GM12872 (cell line): ENCODE measurements around the gene SH3PXD2B.
A peak's percentile ranks its signal among the peaks of the same experiment; 100 is the strongest.

Experiments
- TF ChIP-seq, protein P1 (sequence below): IDR thresholded peaks from 3 replicates; pipeline ENCODE4 v1.5.1; 2011; ENCODE audit warnings: low read depth, mild to moderate bottlenecking, low read length, moderate library complexity; ENCODE audit not compliant: insufficient read depth

SH3PXD2B gene

DNA sequence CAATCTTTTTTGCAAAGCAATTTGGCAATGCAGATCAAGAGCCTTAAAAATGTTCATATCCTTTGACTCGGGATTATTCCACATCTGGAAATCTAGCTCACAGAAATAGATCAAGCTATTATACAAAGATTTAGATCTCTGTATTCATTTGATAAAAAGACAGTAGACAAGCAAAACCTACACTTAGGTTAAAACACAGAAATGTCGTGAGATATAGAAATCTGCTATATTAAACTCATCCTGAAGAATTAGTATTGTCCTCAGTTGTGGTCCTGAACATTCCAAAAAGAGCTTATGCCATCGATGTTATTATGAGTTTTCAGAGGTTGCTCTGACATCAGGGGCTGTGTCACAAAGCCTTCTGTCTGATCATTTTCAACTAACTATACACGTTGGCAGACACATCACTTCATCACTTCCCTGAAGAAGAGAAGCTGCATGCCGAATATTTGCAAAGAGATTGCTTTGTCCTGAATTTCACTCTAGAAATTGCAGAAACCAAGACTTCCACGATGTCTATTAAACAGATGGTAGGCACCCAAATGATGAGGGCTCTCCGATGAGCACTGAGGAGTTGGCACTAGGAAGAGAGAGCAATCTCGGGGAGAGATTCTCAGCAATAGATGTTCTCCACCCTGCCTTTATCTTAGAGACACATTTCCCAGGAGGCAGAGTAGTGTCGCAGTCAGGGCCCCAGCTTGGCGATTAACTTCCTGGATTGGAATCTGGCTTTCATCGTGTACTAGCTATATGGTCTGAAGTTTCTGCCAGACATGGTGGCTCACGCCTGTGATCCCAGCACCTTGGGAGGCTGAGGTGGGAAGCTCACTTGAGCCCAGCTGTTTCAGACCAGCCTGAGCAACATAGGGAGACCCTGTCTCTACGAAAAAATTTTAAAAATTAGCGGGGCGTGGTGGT is 168.8 kb downstream of the SH3PXD2B start:
- TF ChIP-seq, protein P1, sequence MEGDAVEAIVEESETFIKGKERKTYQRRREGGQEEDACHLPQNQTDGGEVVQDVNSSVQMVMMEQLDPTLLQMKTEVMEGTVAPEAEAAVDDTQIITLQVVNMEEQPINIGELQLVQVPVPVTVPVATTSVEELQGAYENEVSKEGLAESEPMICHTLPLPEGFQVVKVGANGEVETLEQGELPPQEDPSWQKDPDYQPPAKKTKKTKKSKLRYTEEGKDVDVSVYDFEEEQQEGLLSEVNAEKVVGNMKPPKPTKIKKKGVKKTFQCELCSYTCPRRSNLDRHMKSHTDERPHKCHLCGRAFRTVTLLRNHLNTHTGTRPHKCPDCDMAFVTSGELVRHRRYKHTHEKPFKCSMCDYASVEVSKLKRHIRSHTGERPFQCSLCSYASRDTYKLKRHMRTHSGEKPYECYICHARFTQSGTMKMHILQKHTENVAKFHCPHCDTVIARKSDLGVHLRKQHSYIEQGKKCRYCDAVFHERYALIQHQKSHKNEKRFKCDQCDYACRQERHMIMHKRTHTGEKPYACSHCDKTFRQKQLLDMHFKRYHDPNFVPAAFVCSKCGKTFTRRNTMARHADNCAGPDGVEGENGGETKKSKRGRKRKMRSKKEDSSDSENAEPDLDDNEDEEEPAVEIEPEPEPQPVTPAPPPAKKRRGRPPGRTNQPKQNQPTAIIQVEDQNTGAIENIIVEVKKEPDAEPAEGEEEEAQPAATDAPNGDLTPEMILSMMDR: no peak

DNA sequence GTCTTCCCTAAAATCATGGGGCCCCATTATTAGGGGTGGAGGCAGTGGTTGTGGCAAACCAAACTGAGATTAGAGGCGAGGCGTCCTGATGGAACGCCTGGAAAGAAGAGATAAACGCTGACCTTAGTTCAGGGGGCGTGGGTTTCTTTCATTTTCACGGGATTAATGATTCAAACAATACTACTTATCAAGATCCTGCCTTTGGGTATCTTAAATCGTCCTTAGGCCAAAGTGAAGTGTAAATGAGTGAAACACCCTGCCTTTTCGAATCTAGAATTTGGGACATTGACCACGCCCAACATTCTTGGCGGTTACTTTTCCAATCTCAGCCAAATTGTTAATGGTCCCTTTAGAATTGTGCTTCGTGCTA is 169.7 kb downstream of the SH3PXD2B start:
- TF ChIP-seq, protein P1: no peak

DNA sequence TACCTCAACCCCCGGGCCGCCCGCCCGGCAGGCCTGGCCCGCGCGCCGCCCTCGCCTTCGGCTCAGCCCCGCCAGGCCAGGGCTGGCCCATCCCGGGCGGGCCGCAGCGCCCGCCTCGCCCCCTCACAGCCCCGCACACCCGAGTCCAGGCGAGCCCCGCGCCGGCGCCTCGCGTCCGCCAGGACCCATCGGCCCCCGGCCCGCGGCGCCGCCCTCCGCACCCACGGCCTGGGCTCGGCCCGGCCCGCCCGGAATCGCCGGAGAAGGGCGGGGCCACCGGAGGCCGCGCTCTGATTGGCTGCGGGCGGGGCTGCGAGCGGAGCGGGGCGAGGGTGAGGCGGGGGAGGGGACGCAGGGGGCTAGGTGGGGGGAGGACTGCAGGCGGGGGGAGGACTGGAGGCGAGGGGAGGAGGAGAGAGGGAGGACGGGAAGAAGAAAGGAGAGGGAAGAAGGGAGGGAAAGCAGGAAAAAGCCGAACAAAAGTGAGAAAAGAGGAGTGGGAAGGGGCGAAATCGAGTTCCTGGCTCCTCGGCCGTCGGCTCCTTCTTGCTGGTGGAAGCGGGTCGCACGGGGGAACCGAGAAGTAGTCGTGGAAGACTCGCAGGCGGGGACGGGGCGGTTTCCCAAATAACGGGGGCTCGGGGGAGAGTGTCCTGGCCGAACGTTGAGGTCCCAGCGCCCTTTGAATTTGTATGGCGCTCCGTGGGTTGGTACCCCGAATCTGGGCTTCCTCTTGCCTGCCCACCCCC is 170.3 kb downstream of the SH3PXD2B start:
- TF ChIP-seq, protein P1: no peak

DNA sequence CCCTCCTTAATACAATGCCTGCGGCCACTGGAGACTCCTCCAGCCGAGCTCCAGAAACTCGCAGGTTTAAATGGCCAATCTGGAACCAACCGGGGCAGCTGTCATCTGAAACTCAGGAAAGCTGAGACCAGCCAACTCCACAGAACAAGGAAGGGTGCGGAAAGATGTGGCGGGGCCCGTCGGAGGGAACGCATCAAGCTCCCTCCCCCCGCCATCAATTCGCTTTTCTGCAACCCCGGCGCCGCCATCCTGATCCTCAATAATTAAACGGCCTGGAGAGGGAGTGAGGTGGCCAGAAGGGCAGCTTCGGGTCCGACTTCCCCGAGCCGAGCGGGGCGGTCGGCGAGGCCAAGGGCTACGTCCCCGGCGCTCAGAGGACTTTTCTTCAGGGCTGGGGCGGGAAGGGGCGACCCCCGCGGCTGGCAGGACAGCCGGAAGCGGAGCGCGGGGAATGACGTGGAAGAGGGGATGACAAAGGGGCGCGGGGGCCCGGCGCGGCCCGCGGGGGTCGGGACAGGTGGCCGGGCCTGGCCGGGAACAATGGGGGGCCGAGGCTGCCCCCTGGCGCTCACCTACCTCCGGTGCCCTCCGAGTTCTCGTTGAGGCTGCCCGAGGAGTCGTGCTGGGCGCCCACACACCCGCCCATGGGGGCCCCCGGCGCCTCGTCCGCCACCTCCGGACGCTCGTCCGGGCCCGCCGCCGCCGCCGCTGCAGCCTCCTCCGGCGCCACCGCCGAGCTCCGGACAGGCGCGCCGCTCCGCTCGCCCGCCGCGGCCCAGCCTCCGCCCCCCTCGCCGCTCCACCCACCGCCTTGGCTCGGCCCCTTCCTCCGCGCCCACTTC is 171.1 kb downstream of the SH3PXD2B start, which contains the start of gene UBTD2:
UBTD2 (minus strand) TSS at position 745 of the 842 bp plus-strand sequence; CDS start at position 646, 99 bp downstream.
- TF ChIP-seq, protein P1: peak; percentile 59; the same call in 2 of the 3 replicates

DNA sequence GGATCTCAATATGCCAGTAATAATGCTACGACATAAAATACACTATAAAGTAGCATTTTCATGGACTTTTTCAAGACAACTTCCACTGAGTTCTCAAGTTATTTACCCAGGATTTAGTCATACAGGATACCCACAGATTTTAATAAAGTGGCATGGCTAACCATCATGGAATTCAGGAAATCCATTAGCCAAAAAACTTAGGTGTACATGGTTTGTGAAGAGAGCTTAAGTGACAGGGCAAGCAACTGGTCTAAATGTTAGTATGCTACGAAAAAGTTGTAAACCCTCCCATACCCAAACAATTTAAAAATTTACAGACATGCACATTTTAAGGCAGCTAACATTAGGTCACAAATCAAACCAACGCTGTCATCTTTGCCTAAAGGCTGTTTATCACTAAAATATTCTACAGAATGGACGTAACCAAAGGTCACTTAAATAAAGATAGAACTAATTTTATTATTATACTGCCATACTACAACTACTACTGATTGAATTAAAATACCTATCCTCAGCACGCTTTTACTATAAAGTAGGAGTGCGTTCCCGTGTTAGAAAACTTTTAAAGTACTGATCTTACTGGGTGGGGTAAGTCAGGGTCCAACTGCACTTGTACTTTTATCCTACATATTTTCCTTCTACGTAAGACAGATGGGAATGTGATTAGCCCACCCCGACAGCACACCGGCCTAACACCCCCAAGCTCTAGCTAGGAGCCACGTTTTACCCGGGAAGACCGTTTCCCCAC is 171.9 kb downstream of the SH3PXD2B start:
- TF ChIP-seq, protein P1: no peak

DNA sequence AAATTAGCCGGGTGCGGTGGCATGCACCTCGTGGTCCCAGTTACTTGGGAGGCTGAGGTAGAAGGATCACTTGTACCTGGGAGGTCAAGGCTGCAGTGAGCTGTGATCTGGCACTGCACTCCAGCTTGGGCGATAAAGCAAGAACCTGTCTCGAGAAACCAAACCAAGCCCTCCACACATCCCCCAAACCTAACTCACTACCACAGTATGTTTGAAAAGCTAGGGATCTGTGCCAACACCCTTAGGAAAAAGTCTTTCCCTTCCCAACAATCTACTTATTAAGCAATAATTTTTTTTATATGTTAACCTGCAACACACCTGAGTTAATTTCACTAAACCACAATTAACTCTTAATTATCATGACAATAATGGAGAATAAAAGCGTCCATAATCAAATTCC is 173.0 kb downstream of the SH3PXD2B start:
- TF ChIP-seq, protein P1: no peak
